OCI-LY7 (cell line): ENCODE results near the gene TNFRSF8. TPM values are rescaled to one million over a fixed set of nuclear protein-coding genes. Genes with fewer than 3 reads are reported as not detected.
A peak's percentile ranks its signal among the peaks of the same experiment; 100 is the strongest.

Experiments
- BruUV-seq: library from RNA; stranded (reverse); fragments of 400-500 nt; replicated peaks from 2 replicates; lab custom pipeline; 2021; lab: Mats Ljungman, UMichigan
- CTCF ChIA-PET: fragments of 300-600 bp; sonication (Branson Sonifier 250); formaldehyde crosslinking; loops from one replicate; lab custom pipeline; 2022; ENCODE audit warnings: antibody characterized with exemption; ENCODE audit not compliant: unreplicated experiment; lab: Charles Lee
- POLR2A ChIA-PET: fragments of 300-600 bp; sonication (Branson Sonifier 250); formaldehyde crosslinking; loops from one replicate; lab custom pipeline; 2022; ENCODE audit warnings: antibody characterized with exemption; lab: Charles Lee
- DNase-seq: peaks from one replicate; pipeline ENCODE4 v3.0.0-alpha.2; 2015; ENCODE audit warnings: low spot score
- H2AFZ ChIP-seq: fragments of 200-600 bp; sonication (generic), shearing (Covaris generic); 2 replicates; pipeline ENCODE4 v1.6.1; 2014; ENCODE audit warnings: mild to moderate bottlenecking, antibody characterized with exemption, low read length, moderate library complexity
- H3K27ac ChIP-seq: fragments of 200-600 bp; sonication (generic); 2 replicates; pipeline ENCODE4 v1.5.1; 2014; ENCODE audit warnings: mixed run types, low read depth, mild to moderate bottlenecking, moderate library complexity, low read length, inconsistent platforms; ENCODE audit not compliant: poor library complexity, severe bottlenecking
- H3K36me3 ChIP-seq: fragments of 200-600 bp; sonication (generic); 2 replicates; pipeline ENCODE4 v1.6.1; 2014; ENCODE audit warnings: mild to moderate bottlenecking, antibody characterized with exemption, low read length, moderate library complexity, mixed read lengths; ENCODE audit not compliant: insufficient read depth
- H3K4me1 ChIP-seq: fragments of 200-600 bp; sonication (generic); 2 replicates; pipeline ENCODE4 v1.5.1; 2014; ENCODE audit warnings: mild to moderate bottlenecking, low read length; ENCODE audit not compliant: insufficient read depth, poor library complexity, severe bottlenecking
- H3K4me2 ChIP-seq: fragments of 200-600 bp; sonication (generic); 2 replicates; pipeline ENCODE4 v1.6.1; 2014; ENCODE audit warnings: mild to moderate bottlenecking, low read length
- H3K4me3 ChIP-seq: fragments of 200-600 bp; sonication (generic); 2 replicates; pipeline ENCODE4 v1.5.1; 2014; ENCODE audit warnings: mild to moderate bottlenecking, low read depth, low read length; ENCODE audit not compliant: poor library complexity, severe bottlenecking
- H3K79me2 ChIP-seq: fragments of 200-600 bp; sonication (generic); 2 replicates; pipeline ENCODE4 v1.6.1; 2016; ENCODE audit warnings: low read depth, mild to moderate bottlenecking, low read length, moderate library complexity, mixed read lengths; ENCODE audit not compliant: insufficient read depth
- H3K9me2 ChIP-seq: fragments of 200-600 bp; sonication (generic); 2 replicates; pipeline ENCODE4 v1.6.1; 2016; ENCODE audit warnings: mild to moderate bottlenecking, low read length, mixed read lengths; ENCODE audit not compliant: insufficient read depth
- H3K9me3 ChIP-seq: fragments of 200-600 bp; sonication (generic); 2 replicates; pipeline ENCODE4 v1.6.1; 2014; ENCODE audit warnings: mild to moderate bottlenecking, mixed run types, low read length, mixed read lengths
- H4K20me1 ChIP-seq: fragments of 200-600 bp; sonication (generic); 2 replicates; pipeline ENCODE4 v1.6.1; 2014; ENCODE audit warnings: mild to moderate bottlenecking, antibody characterized with exemption, low read length, moderate library complexity, mixed read lengths; ENCODE audit not compliant: insufficient read depth
- EZH2phosphoT487 ChIP-seq: fragments of 200-600 bp; sonication (generic); IDR thresholded peaks from 2 replicates; pipeline ENCODE4 v1.6.1; 2018; ENCODE audit warnings: low read depth, borderline replicate concordance, mild to moderate bottlenecking, mixed run types, antibody characterized with exemption, low read length, moderate library complexity, mixed read lengths
- intact Hi-C: fragments of 100-400 bp; cut with micrococcal nuclease; formaldehyde crosslinking; loops from one replicate; pipeline ENCODE4 v1.10.0; 2022; ENCODE audit not compliant: unreplicated experiment
- total RNA-seq, 2 experiments: library from RNA; depleted of rRNA in 1 of 2; stranded (reverse); fragments of >200 nt in 1 of 2; shearing (Covaris generic) in 1 of 2; gene quantifications; 2 replicates each; pipeline ENCODE4 v1.2.3, GENCODE V29; 2014 to 2022
- TF ChIP-seq, protein P1 (sequence below): fragments of 200-600 bp; sonication (generic); conservative IDR thresholded peaks from 2 replicates; pipeline ENCODE4 v1.5.1; 2014; ENCODE audit warnings: mild to moderate bottlenecking, antibody characterized with exemption, low read length, moderate library complexity, mixed read lengths

TNFRSF8 gene
- total RNA-seq, 2 experiments from 2014 or later: 0.29 TPM; not detected in 1

DNA sequence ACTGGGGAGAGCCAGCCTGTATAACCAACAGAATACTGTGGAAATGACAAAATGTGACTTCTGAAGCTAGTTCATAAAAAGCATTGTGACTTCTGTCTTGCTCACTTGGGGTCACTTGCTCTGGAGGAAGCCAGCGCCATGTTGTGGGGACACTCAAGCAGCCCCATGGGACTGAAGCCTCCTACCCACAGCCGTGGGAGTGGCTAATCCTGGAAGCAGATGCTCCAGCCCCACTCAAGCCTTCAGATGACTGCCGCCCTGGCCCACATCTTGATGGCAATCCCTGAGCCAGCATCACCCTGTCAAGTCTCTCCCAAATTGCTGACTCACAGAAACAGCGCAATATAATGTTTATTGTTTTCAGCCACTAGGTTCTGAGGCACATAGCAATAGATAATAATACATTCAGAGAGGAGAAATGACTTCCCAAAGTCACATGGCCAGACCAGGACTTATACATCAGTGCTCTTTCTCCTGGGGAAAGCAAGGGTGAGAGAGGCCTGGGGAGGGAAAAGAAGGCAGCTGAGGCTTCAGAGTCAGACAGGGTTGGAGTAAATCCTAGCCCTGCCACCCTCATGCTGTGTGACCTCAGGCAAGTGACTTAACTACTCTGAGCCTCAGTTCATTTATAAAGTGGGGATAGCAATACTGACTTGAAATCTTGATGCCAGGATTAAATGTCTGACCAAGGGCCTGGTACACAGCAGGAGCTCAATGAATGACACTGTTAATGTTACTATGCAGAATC, 5.0 kb upstream of the TNFRSF8 start:
- Histone ChIP-seq H3K36me3 (no peaks in the 10 kb centered on the region), H3K9me2 (no peaks in the 10 kb centered on the region), H2AFZ (no peak overlapping the region), H3K79me2 (no peaks in the 10 kb centered on the region), H3K4me1 (peaks cover 16% of the 10 kb centered on the region), H3K9me3 (no peaks in the 10 kb centered on the region), H3K27ac (no peak overlapping the region), H4K20me1 (no peaks in the 10 kb centered on the region), H3K4me3 (no peak overlapping the region), H3K4me2 (no peak overlapping the region)
- BruUV-seq: no TSS peak
- intact Hi-C loops: no loop called here
- CTCF ChIA-PET: no interaction called here
- POLR2A ChIA-PET: interaction anchor here (1.3 kb wide), 1 partner anchor 38 kb away, joined by 3 read pairs; the partner anchor contains the start of gene MIIP
- TF ChIP-seq, protein P1, sequence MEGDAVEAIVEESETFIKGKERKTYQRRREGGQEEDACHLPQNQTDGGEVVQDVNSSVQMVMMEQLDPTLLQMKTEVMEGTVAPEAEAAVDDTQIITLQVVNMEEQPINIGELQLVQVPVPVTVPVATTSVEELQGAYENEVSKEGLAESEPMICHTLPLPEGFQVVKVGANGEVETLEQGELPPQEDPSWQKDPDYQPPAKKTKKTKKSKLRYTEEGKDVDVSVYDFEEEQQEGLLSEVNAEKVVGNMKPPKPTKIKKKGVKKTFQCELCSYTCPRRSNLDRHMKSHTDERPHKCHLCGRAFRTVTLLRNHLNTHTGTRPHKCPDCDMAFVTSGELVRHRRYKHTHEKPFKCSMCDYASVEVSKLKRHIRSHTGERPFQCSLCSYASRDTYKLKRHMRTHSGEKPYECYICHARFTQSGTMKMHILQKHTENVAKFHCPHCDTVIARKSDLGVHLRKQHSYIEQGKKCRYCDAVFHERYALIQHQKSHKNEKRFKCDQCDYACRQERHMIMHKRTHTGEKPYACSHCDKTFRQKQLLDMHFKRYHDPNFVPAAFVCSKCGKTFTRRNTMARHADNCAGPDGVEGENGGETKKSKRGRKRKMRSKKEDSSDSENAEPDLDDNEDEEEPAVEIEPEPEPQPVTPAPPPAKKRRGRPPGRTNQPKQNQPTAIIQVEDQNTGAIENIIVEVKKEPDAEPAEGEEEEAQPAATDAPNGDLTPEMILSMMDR: no peak
- no peak for TF ChIP-seq EZH2phosphoT487
- DNase-seq: no peak

DNA sequence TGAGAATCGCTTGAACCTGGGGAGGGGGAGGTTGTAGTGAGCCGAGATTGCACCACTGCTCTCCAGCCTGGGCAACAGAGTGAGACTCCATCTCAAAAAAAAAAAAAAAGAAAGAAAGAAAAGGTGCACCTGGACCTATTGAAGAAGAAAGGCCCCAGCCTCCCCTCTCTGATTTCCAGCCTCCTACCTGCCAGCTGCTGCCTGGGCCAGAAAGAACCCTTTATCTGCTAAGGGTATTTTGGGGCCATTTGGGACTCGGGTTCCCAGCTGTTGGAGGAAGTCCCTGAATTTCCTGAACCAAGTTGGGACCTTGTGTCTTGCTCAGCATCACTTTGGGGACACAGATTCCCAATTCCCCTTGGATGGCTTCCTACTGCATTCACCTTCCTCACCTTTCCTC, 3.9 kb upstream of the TNFRSF8 start:
- ChIA-PET CTCF (no interaction called here), POLR2A (interaction anchor here (0.6 to 1.3 kb wide), 2 partner anchors 40 to 307 kb away, joined by 3 read pairs; partner anchors contain the start of gene MIIP)
- no peak overlapping the region for H3K27ac ChIP-seq
- no peaks in the 10 kb centered on the region for H3K9me3 ChIP-seq
- no peak overlapping the region for H3K4me3 ChIP-seq
- H3K36me3 ChIP-seq: no peaks in the 10 kb centered on the region
- H3K4me2 ChIP-seq: peak overlapping the region; percentile 45
- intact Hi-C loops: no loop called here
- no peak overlapping the region for H2AFZ ChIP-seq
- BruUV-seq: no TSS peak
- H3K9me2 ChIP-seq: no peaks in the 10 kb centered on the region
- DNase-seq: peak; percentile 35
- H3K79me2 ChIP-seq: no peaks in the 10 kb centered on the region
- TF ChIP-seq, protein P1: no peak
- no peak for TF ChIP-seq EZH2phosphoT487
- H4K20me1 ChIP-seq: no peaks in the 10 kb centered on the region
- H3K4me1 ChIP-seq: peaks cover 16% of the 10 kb centered on the region
